Ishikawa (cell line): ENCODE results near the gene UBA1.

Source experiments
- CREB1 ChIP-seq: IDR thresholded peaks from 2 replicates; pipeline ENCODE4 v1.6.1; 2012; ENCODE audit warnings: low read depth
- EP300 ChIP-seq: IDR thresholded peaks from 2 replicates; pipeline ENCODE4 v1.6.1; 2012; ENCODE audit warnings: borderline replicate concordance
- MAX ChIP-seq: IDR thresholded peaks from 2 replicates; pipeline ENCODE4 v1.6.1; 2012
- RAD21 ChIP-seq: IDR thresholded peaks from 2 replicates; pipeline ENCODE4 v1.6.1; 2012; ENCODE audit warnings: low read depth
- REST ChIP-seq: IDR thresholded peaks from 2 replicates; pipeline ENCODE4 v1.6.1; 2012; ENCODE audit warnings: low read depth, mild to moderate bottlenecking
- TAF1 ChIP-seq: IDR thresholded peaks from 2 replicates; pipeline ENCODE4 v1.6.1; 2012; ENCODE audit warnings: low read depth, mild to moderate bottlenecking
- TEAD4 ChIP-seq: IDR thresholded peaks from 2 replicates; pipeline ENCODE4 v1.6.1; 2012
- USF1 ChIP-seq: IDR thresholded peaks from 2 replicates; pipeline ENCODE4 v1.6.1; 2012
- YY1 ChIP-seq: IDR thresholded peaks from 2 replicates; pipeline ENCODE4 v1.6.1; 2012; ENCODE audit warnings: low read depth

DNA sequence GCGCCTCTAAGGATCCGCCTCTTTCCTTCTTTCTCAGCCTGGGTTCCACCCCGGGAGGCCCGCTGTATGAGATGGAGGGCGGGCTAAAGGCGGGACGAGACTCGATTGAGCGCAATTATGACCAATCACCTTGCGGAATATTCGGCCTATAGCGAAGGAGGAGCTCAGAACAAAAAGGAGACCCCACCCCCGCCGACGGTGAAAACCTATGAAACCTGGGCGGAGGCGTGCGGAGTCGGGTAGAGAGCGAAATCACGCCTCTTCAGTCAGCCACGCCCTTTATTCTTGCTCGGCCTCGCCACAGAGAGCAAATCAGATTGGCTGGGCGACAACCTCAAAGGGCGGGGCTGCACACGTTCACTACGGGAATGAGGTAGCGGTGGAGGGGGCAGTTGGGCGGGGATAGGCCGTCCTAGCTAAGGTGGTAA, 24.2 kb downstream of the UBA1 start:
- TF ChIP-seq CREB1 (no peak), YY1 (no peak), REST (no peak), MAX (no peak), EP300 (no peak), TAF1 (no peak), USF1 (no peak), TEAD4 (no peak), RAD21 (no peak)
